ENCODE measurements around the gene IER5L. TPM values are rescaled to one million over a fixed set of nuclear protein-coding genes. Genes with fewer than 3 reads are reported as not detected.

The IER5L gene
- total and polyA plus RNA-seq, 2 donors: 13.3 to 15.2 TPM

DNA sequence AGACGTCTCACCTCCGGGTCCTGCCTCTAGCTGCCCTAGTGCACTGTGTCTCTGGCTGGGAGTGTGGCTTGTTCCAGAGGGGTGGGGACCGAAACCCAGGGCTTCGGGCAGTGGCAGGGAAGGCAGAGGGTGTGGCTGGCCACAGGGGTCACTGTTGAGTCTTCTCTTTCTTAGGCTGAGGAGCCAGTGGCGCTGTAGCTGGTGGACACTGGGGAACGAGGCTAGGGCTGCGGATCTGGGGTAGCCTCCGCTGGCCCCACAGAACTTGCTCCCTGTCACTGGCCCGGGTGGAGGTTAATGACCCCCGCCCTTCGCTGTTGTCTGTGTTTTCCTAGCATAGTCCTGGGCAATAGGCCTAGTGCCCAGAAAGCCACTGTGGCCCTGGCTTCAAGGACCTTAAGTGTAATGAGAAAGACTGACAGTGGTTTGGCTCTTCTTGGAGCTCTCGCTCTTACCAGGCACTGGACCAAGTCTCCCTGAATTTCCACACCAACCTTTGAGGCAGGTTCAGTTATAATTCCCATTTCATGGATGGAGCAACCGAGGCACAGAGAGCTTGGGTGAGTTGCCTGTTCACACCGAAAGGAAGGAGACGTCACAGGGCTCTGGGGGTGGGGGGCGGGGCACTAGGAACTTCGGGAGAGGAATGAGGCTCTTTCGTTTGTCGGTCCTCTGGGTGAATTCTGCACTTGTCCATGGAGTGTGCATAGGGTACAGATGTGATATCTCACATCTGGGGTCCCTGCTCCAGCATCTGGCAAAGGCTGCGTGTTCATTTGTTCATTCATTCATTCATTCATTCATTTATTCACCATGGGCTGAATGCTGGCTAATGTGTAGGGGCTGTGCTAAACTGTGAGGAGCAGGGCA, 4.8 kb upstream of the IER5L start:
- Histone ChIP-seq H3K27ac (ENCODE audit: low read depth) (no peak overlapping the region), H3K4me1 (ENCODE audit: insufficient read depth) (no peaks in the 10 kb centered on the region), H3K4me3 (ENCODE audit: low read depth, low read length) (no peak overlapping the region), H3K36me3 (ENCODE audit: insufficient read depth) (no peaks in the 10 kb centered on the region)
- WGBS: 76% methylated on average over 20 of the region's 20 CpGs
- no peak for DNase-seq (ENCODE audit: extremely low spot score)

GRCh38 chr9:129182122-129182521, 4.1 kb upstream of the IER5L start:
- Histone ChIP-seq H3K4me3 (ENCODE audit: low read depth, low read length) (no peak overlapping the region), H3K4me1 (ENCODE audit: insufficient read depth) (no peaks in the 10 kb centered on the region), H3K27ac (ENCODE audit: low read depth) (no peak overlapping the region), H3K36me3 (ENCODE audit: insufficient read depth) (no peaks in the 10 kb centered on the region)
- no peak for DNase-seq (ENCODE audit: extremely low spot score)
- WGBS: 90% methylated on average over 4 of the region's 4 CpGs

DNA sequence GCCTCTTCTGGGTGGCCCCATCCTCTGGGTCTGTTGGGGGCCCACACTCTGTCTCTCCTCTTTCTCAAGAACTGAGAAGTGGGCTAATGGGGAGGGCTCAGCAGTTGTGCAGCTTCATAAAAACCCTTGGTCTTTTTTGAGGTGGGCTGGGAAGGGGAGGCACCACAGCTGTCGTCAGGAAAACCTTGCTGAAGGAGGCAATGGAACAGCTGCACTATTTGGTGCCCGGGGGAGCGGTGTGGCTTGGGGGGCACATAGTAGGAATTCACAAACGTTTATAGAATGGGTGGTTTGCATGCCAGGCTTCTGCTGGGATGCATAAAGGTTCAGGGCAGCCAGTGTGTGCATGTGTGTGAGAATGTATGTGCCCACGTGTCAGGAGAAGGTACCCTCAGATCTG, 3.2 kb upstream of the IER5L start:
- no peak for DNase-seq (ENCODE audit: extremely low spot score)
- no peaks in the 10 kb centered on the region for H3K36me3 ChIP-seq (ENCODE audit: insufficient read depth)
- no peaks in the 10 kb centered on the region for H3K4me1 ChIP-seq (ENCODE audit: insufficient read depth)
- H3K27ac ChIP-seq (ENCODE audit: low read depth): no peak overlapping the region
- 82% methylated on average over 5 of the region's 5 CpGs for WGBS
- H3K4me3 ChIP-seq (ENCODE audit: low read depth, low read length): no peak overlapping the region

GRCh38 chr9:129178568-129179382, 714 bp upstream of the IER5L start:
- no peak for DNase-seq (ENCODE audit: extremely low spot score)
- peak overlapping the region; percentile 23 for H3K4me3 ChIP-seq (ENCODE audit: low read depth, low read length)
- WGBS: 24% methylated on average over 45 of the region's 45 CpGs
- no peak overlapping the region for H3K27ac ChIP-seq (ENCODE audit: low read depth)
- no peaks in the 10 kb centered on the region for H3K4me1 ChIP-seq (ENCODE audit: insufficient read depth)
- no peaks in the 10 kb centered on the region for H3K36me3 ChIP-seq (ENCODE audit: insufficient read depth)

DNA sequence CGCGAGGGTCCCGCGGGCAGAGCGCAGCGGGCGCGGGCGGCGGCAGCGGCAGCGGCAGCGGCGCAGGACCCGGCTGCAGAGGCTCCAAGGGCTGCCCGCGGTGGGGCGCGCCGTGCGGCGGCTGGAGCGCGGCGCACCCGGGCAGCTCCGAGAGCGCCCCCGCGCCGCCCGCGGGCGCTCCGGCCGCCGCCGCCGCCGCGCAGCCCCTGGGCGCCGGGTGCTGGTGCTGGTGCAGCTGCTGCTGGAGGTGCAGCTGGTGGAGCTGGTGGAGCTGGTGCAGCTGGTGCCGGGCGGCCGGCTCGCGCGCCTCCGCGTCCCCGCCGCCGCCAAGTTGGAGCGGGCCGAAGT, 644 bp downstream of the IER5L start:
- H3K27ac ChIP-seq (ENCODE audit: low read depth): peak overlapping the region; percentile 74
- H3K36me3 ChIP-seq (ENCODE audit: insufficient read depth): no peaks in the 10 kb centered on the region
- peak overlapping the region; percentile 96 for H3K4me3 ChIP-seq (ENCODE audit: low read depth, low read length)
- DNase-seq (ENCODE audit: extremely low spot score): no peak
- under 1% methylated on average over 56 of the region's 56 CpGs for WGBS
- no peaks in the 10 kb centered on the region for H3K4me1 ChIP-seq (ENCODE audit: insufficient read depth)

DNA sequence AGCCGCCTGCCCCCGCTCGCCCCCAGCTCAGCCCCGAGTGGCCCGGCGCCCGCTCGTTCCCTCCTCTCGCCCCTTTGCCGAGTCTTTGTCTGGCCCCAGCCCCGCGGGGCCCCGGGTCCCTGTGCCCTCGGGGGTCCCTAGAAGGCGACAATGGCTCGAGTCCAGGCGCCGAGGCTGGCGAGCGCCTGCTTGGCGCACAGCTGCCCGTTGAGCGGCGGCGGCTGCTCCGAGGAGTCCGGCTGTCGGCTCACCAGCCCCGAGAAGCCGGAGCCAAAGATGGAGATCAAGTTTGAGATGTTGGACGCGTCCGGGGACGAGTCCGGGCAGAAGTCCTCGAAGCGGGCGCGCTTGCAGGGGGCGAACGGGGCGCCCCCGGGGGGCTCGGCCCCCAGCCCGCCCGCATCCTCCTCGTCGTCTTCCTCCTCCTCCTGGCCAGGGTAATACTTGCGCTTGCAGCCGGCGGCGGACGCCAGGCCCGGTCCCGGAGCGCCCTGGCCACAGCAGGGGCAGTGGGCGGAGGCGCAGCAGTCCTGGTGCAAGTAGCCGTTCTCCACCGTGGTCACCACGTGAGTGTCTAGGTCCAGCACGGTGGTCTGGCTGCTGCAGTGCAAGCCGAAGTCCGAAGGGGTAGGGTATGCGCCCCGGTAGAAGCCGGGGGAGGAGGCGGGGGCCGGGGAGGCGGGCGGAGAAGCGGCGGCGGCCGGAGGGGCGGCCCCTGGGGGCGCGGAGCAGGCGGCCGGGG, 1.2 kb downstream of the IER5L start:
- H3K27ac ChIP-seq (ENCODE audit: low read depth): peak overlapping the region; percentile 94
- under 1% methylated on average over 80 of the region's 80 CpGs for WGBS
- H3K4me3 ChIP-seq (ENCODE audit: low read depth, low read length): peak overlapping the region; percentile 96
- DNase-seq (ENCODE audit: extremely low spot score): no peak
- no peaks in the 10 kb centered on the region for H3K36me3 ChIP-seq (ENCODE audit: insufficient read depth)
- H3K4me1 ChIP-seq (ENCODE audit: insufficient read depth): no peaks in the 10 kb centered on the region

DNA sequence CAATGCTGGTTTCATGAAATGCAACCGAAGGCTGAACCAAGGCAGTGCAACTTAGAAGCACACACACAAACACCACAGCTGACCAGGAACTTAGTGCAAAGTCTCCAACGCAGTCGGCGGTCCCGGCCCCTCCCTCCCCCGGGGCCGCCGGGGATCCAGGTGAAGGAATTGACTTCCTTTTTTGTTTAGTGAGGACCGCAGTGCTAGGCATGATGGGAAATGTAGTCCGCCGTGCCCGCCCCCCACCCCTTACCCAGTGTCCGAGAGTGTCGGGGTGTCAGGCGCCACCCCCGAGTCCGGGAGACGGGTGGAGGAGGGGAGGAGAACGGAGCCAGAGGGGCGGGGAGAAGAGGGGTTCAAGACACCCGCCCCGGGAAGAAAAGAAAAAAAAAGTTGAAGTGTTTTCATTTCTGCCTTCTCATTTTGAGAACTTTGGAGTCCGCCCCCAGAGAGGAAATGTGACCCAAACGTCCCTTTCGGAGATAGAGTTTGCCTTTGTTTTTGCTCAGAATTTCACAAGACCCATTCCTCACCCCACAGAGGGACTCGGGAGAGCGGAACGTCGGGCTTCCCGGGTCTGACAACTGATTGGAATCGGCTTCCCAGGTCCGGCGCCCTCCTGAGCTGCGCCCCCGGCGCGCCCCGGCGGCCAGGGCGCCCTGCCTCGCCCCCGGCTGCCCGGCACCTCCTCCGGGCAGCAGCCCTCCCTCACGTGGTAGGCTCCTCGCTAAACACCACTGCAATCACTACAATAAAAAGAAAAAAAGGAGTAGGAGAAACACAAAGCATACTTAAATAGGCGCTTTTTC, 2.0 kb downstream of the IER5L start:
- Histone ChIP-seq H3K4me1 (ENCODE audit: insufficient read depth) (no peaks in the 10 kb centered on the region), H3K4me3 (ENCODE audit: low read depth, low read length) (peak overlapping the region; percentile 96), H3K27ac (ENCODE audit: low read depth) (peak overlapping the region; percentile 94), H3K36me3 (ENCODE audit: insufficient read depth) (no peaks in the 10 kb centered on the region)
- peak; percentile 86 for DNase-seq (ENCODE audit: extremely low spot score)
- WGBS: under 1% methylated on average over 47 of the region's 47 CpGs

DNA sequence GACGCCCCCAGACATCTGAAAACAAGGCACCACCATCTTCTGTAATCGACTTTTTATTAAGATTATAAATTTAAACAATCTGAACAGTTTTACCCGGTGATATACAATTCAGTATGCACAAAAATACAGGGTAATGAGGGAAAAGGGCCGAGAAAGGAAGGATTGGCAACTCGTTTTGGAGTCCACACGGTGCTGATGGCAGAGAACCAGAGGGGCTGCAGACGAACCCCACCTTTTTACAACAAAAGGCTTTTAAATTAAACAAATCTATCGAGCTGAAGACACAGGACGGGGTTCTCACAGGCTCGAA, 2.6 kb downstream of the IER5L start:
- Histone ChIP-seq H3K36me3 (ENCODE audit: insufficient read depth) (no peaks in the 10 kb centered on the region), H3K27ac (ENCODE audit: low read depth) (peak overlapping the region; percentile 94), H3K4me3 (ENCODE audit: low read depth, low read length) (peak overlapping the region; percentile 96), H3K4me1 (ENCODE audit: insufficient read depth) (no peaks in the 10 kb centered on the region)
- 1% methylated on average over 10 of the region's 10 CpGs for WGBS
- DNase-seq (ENCODE audit: extremely low spot score): no peak

DNA sequence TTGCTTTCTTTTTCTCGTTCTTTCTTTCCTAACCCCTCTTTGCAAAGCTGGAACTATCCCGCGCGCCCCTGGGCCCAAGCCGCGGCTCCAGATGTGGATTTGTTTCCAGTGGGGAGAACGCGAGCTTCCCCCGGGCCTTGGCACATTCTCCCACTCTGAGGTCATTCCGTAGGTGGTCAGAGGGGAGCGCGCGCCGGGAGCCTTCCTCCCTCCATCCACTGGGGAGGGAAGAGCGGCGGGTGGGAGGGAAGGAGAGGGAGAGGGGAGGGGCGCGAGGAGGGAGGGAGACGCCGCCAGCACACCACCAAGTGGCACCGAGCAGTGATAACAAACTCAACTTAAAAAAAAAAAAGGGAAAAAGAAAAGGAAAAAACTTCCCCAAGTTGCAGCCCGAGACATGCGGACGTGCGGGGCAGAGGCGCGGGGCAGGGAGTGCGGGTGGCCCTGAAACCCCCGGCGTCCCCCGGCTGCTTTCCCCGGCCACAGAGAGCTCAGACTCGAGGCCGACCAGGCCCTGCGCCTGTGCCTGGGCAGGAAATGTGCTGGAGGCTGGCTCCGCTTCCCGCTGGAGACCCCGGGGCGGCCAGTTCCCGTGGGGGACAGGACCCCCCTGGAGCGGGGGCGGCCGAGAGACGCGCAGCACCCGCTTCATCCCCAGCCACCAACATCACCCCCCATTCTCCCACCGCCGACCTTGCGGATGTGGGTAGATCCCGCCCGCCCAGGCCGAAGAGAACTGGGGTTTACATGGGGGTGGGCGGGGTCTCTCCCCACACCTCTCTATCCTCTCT, 3.1 kb downstream of the IER5L start:
- Histone ChIP-seq H3K4me3 (ENCODE audit: low read depth, low read length) (peak overlapping the region; percentile 96), H3K27ac (ENCODE audit: low read depth) (peak overlapping the region; percentile 94), H3K4me1 (ENCODE audit: insufficient read depth) (no peaks in the 10 kb centered on the region), H3K36me3 (ENCODE audit: insufficient read depth) (no peaks in the 10 kb centered on the region)
- 2% methylated on average over 53 of the region's 53 CpGs for WGBS
- DNase-seq (ENCODE audit: extremely low spot score): peak; percentile 76

DNA sequence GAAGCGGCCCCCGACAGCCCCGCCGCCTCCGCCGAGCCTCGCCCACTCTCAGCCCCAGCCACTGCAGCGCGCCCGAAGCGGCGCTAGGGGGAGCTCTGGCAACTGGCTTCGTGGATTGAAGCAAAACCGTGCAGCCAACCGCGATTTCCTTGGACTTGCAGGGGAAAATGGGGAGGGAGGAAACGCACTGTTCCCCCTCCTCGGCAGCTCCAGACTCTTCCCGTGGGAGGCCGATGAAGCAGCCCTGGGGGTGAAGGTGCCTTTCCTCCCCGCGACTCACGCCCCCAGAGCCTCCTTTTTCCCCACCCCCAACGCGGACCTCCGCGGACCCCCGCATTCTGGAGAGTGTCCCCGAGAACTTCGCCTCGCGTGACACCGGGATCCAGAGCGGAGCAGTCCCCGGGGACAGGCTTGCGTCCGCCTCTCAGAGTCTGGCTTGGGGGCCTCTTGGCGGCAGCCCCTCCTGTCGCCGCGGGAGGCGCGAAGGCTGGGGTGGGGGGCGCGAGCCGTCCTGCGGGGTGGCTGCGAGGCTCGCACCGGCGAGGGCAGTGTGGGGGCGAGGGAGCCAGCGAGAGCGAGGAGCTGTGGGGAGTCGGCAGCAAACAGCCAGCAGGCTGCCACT, 3.8 kb downstream of the IER5L start:
- Histone ChIP-seq H3K27ac (ENCODE audit: low read depth) (peak overlapping the region; percentile 94), H3K36me3 (ENCODE audit: insufficient read depth) (no peaks in the 10 kb centered on the region), H3K4me1 (ENCODE audit: insufficient read depth) (no peaks in the 10 kb centered on the region), H3K4me3 (ENCODE audit: low read depth, low read length) (peak overlapping the region; percentile 41)
- WGBS: under 1% methylated on average over 55 of the region's 55 CpGs
- peak; percentile 85 for DNase-seq (ENCODE audit: extremely low spot score)

DNA sequence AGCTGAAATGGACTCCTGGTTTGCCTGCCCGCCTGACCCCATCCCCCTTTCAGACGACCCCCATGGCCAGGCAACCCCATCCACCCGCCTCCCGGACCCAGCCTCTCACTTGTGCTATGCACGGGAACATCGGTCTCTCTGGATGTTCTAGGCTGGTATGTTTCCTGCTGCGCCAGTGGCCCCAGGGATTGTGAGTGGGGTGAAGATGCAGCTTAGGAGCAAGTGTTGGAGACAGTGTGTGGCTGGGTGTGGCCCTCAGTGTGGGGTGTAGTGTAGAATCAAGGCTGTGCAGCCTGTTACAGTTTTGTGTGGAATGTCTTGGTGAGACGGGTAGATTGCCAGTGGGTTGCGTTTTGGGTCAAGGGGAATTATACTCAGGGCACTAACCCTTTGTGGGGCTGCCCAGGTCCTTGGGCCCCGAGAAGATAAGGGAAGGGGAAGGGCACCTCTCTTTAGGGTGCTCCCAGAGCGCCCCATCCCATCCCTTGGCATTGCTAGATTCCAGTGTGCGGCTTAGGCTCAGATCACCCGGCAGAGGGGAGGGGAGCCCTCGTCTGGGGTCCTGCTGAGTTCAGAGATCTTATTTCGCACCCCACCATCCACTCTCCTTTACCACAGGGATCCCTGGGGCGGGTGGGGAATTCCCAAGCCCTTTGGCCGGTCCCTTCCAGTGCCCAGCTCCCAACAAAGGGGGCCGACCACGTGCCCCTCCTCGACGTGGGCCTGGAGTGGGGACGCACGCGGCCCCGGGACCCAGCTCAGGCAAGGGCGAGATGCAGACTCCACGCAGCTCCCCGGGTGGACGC, 4.6 kb downstream of the IER5L start:
- WGBS: 24% methylated on average over 29 of the region's 29 CpGs
- H3K27ac ChIP-seq (ENCODE audit: low read depth): peak overlapping the region; percentile 60
- no peaks in the 10 kb centered on the region for H3K4me1 ChIP-seq (ENCODE audit: insufficient read depth)
- H3K4me3 ChIP-seq (ENCODE audit: low read depth, low read length): no peak overlapping the region
- H3K36me3 ChIP-seq (ENCODE audit: insufficient read depth): no peaks in the 10 kb centered on the region
- DNase-seq (ENCODE audit: extremely low spot score): no peak
